Measurements from ENCODE around the gene MVD. TPM values are rescaled to one million over a fixed set of nuclear protein-coding genes. Genes with fewer than 3 reads are reported as not detected.

The MVD gene
- total and polyA plus RNA-seq, 2 of the 13 experiments (the other 11 are each of a cell fraction or from before 2014, with no cell fraction given), result 28.1 to 187 TPM

DNA sequence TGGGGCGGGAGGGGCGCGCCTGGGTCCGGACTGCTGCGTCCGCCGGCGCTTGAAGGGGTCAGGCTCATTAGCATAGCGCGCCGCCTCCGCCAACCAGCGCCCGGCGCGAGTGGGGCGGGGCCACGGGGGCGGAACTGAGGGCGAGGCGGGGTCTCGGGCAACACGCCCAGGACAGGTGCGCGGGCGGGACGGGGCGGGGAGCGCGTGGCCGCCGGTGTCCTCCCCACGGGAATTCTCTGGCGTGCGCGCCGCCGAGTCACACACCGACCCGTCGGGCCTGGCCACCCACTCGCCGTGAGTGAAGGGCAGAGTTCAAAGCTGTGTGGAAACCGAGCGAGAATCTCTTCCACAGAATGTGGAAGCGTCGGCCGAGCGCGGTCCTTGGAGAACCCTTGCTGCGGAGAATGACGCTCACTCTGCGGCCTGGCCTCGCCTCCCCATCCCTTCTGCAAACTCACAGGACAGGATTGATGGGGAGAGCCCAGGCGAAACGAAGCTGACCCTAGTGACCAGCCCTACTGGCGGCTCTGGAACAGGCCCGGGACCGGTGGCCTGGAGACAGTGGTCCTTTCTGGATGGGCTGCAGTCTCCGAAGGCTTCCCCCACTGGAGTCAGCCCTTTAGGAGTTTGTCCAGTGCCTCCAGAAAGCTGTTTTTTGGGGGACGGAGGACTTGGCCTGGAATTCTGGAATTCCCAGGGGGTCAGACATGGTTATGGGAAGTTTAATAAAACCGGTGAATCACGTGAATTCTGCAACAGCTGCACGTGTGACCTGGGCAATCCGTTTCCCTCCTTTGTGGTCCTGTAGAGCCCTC, 23.8 kb upstream of the MVD start, which contains the start of gene SNAI3 (continued):
- TF ChIP-seq, protein P1, sequence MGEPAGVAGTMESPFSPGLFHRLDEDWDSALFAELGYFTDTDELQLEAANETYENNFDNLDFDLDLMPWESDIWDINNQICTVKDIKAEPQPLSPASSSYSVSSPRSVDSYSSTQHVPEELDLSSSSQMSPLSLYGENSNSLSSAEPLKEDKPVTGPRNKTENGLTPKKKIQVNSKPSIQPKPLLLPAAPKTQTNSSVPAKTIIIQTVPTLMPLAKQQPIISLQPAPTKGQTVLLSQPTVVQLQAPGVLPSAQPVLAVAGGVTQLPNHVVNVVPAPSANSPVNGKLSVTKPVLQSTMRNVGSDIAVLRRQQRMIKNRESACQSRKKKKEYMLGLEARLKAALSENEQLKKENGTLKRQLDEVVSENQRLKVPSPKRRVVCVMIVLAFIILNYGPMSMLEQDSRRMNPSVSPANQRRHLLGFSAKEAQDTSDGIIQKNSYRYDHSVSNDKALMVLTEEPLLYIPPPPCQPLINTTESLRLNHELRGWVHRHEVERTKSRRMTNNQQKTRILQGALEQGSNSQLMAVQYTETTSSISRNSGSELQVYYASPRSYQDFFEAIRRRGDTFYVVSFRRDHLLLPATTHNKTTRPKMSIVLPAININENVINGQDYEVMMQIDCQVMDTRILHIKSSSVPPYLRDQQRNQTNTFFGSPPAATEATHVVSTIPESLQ (CRISPR knock-in tag; conservative IDR thresholded peaks at IDR 0.05), result 0 out of 2 replicates have a peak, but pooled peaks have one; percentile 27
- no peak for TF ChIP-seq HNF4G (IDR thresholded peaks at IDR 0.05; ENCODE audit: borderline replicate concordance, low read depth, low read length)
- no peak for TF ChIP-seq HNF4G (CRISPR knock-in tag; IDR thresholded peaks at IDR 0.05; ENCODE audit: borderline replicate concordance, low read depth)
- peak; percentile 71 for TF ChIP-seq ZNF230 (CRISPR knock-in tag; IDR thresholded peaks at IDR 0.05)
- no peak for TF ChIP-seq ZNF775 (CRISPR knock-in tag; IDR thresholded peaks at IDR 0.05; ENCODE audit: borderline replicate concordance)
- TF ChIP-seq, protein P2, sequence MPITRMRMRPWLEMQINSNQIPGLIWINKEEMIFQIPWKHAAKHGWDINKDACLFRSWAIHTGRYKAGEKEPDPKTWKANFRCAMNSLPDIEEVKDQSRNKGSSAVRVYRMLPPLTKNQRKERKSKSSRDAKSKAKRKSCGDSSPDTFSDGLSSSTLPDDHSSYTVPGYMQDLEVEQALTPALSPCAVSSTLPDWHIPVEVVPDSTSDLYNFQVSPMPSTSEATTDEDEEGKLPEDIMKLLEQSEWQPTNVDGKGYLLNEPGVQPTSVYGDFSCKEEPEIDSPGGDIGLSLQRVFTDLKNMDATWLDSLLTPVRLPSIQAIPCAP (CRISPR knock-in tag; IDR thresholded peaks at IDR 0.05; ENCODE audit: low read depth), result 0 out of 2 replicates have a peak, but pooled peaks have one; percentile 33
- TF ChIP-seq ZNF614 (CRISPR knock-in tag; IDR thresholded peaks at IDR 0.05; ENCODE audit: borderline replicate concordance), result no peak
- TF ChIP-seq, protein P3, sequence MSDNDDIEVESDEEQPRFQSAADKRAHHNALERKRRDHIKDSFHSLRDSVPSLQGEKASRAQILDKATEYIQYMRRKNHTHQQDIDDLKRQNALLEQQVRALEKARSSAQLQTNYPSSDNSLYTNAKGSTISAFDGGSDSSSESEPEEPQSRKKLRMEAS (IDR thresholded peaks at IDR 0.05), result peak; percentile 88

DNA sequence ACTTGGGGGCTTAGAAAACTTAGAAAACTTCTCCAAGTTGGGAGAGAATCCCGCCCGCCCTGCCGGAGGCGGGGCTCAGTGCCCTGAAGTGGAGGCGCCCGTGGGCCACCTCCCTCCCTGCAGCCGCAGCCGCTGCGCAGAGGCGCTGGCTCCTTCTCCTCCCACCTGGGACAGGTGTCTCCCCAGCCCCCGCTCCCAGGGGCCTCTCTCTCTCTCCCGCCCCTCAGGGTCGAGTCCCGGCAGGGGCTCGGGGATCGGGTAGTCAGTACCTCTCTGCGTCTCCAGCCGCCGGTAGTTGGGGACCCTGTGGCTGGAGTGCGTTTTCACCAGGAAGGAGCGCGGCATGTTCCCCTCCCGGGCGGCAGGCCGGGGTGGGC, 23.2 kb upstream of the MVD start:
- peaks cover 3% of the 10 kb centered on the region; the same call in 1 of the 2 replicates for H4K20me1 ChIP-seq (ENCODE audit: insufficient read depth, low read length)
- under 1% methylated on average over 17 of the region's 25 CpGs for WGBS (ENCODE audit: low lambda C conversion rate)
- no peaks in the 10 kb centered on the region for H3K9me3 ChIP-seq (ENCODE audit: low read length)
- peaks cover 19 to 79% of the 10 kb centered on the region in 2 experiments for H3K27me3 ChIP-seq (ENCODE audit: control insufficient read depth in 1 of 2, insufficient read depth in 2 of 2, low read length in 2 of 2)
- BruUV-seq (replicated peaks), result no TSS peak
- H3K9ac ChIP-seq (ENCODE audit: insufficient read depth, low read depth, low read length), result peak overlapping the region; percentile 8; the same call in 1 of the 2 replicates
- ATAC-seq (peak; percentile 3), DNase-seq (ENCODE audit: low spot score) (no peak), FAIRE-seq (no peak)
- in situ Hi-C loops (cut with HindIII; ENCODE audit: extremely low pct_ligation_motif_present, low pct_unique_long_range_greater_than_20kb) (no loop called here), intact Hi-C loops (cut with micrococcal nuclease; ENCODE audit: unreplicated experiment) (no loop called here)
- CTCF ChIA-PET (ENCODE audit: low intra/inter-chr PET ratio, low total read pairs), result no interaction called here
- H3K79me2 ChIP-seq (ENCODE audit: insufficient read depth, low read length), result no peaks in the 10 kb centered on the region
- H2AFZ ChIP-seq (ENCODE audit: low read length), result no peak overlapping the region
- H3K36me3 ChIP-seq (replicated peaks in 1 of 2; ENCODE audit: control insufficient read depth in 1 of 2, insufficient read depth in 2 of 2, low read length in 2 of 2), result no peaks in the 10 kb centered on the region
- H3K4me2 ChIP-seq (ENCODE audit: low read depth, low read length), result peak overlapping the region; percentile 91
- peak overlapping the region; percentile 52 to 76 (median 69) for H3K4me3 ChIP-seq (replicated peaks in 1 of 3; ENCODE audit: insufficient read depth in 1 of 3, low read depth in 2 of 3, low read length in 3 of 3)
- POLR2A ChIA-PET, result interaction anchor here (2.6 kb wide), 1 partner anchor 14 kb away, joined by 11 read pairs; no protein-coding TSS in a partner anchor
- no peak overlapping the region for H3K27ac ChIP-seq (ENCODE audit: extremely low read length, insufficient read depth, low read length)
- peaks cover 54% of the 10 kb centered on the region for H3K4me1 ChIP-seq (ENCODE audit: insufficient read depth, low read length)
- no peak for TF ChIP-seq ZNF768 (CRISPR knock-in tag; IDR thresholded peaks at IDR 0.05)
- TF ChIP-seq, protein P4, sequence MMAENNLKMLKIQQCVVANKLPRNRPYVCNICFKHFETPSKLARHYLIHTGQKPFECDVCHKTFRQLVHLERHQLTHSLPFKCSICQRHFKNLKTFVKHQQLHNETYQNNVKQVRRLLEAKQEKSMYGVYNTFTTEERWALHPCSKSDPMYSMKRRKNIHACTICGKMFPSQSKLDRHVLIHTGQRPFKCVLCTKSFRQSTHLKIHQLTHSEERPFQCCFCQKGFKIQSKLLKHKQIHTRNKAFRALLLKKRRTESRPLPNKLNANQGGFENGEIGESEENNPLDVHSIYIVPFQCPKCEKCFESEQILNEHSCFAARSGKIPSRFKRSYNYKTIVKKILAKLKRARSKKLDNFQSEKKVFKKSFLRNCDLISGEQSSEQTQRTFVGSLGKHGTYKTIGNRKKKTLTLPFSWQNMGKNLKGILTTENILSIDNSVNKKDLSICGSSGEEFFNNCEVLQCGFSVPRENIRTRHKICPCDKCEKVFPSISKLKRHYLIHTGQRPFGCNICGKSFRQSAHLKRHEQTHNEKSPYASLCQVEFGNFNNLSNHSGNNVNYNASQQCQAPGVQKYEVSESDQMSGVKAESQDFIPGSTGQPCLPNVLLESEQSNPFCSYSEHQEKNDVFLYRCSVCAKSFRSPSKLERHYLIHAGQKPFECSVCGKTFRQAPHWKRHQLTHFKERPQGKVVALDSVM (CRISPR knock-in tag; IDR thresholded peaks at IDR 0.05), result 0 out of 2 replicates have a peak, but pooled peaks have one; percentile 9
- no peak for TF ChIP-seq ZNF225 (CRISPR knock-in tag; IDR thresholded peaks at IDR 0.05)
- no peak for TF ChIP-seq ZNF121 (CRISPR knock-in tag; IDR thresholded peaks at IDR 0.05)
- TF ChIP-seq TOE1 (CRISPR knock-in tag; IDR thresholded peaks at IDR 0.05), result no peak

All from HepG2 (cell line).